ENCODE data around the gene PTPRD. TPM values are rescaled to one million over a fixed set of nuclear protein-coding genes. Genes with fewer than 3 reads are reported as not detected.

The PTPRD gene
- total and polyA plus RNA-seq, 2 donors from 2014 or later = 6.4 to 78.9 TPM

GRCh38 chr9:10259668-10260067 lies 353.1 kb downstream of the PTPRD start:
- TF ChIP-seq CTCF (IDR thresholded peaks at IDR 0.05; ENCODE audit: borderline replicate concordance, extremely low read depth, insufficient read depth) = no peak
- H3K9me3 ChIP-seq (ENCODE audit: control insufficient read depth in 2 of 3, insufficient read depth in 1 of 3, low read length in 3 of 3) = no peaks in the 10 kb centered on the region
- FAIRE-seq (no peak), DNase-seq (no peak)
- no peak overlapping the region for H3K27ac ChIP-seq (ENCODE audit: low read depth in 2 of 2, low read length in 2 of 2)
- no peaks in the 10 kb centered on the region for H3K27me3 ChIP-seq (ENCODE audit: control insufficient read depth, insufficient read depth, low read length)
- H3K36me3 ChIP-seq (ENCODE audit: control insufficient read depth in 2 of 3, insufficient read depth in 3 of 3, low read length in 3 of 3) = no peaks in the 10 kb centered on the region
- intact Hi-C loops (cut with DNase I) = no loop called here
- no peaks in the 10 kb centered on the region for H3K4me1 ChIP-seq (ENCODE audit: control insufficient read depth in 2 of 3, insufficient read depth in 2 of 3, low read depth in 1 of 3, low read length in 3 of 3)
- H3K9ac ChIP-seq (ENCODE audit: low read length in 3 of 3) = no peak overlapping the region
- H3K4me3 ChIP-seq (ENCODE audit: low read length in 3 of 3) = no peak overlapping the region

GRCh38 chr9:10255758-10256157 lies 357.0 kb downstream of the PTPRD start:
- Histone ChIP-seq H3K36me3 (ENCODE audit: control insufficient read depth in 2 of 3, insufficient read depth in 3 of 3, low read length in 3 of 3) (no peaks in the 10 kb centered on the region), H3K27me3 (ENCODE audit: control insufficient read depth, insufficient read depth, low read length) (no peaks in the 10 kb centered on the region), H3K27ac (ENCODE audit: low read depth in 2 of 2, low read length in 2 of 2) (no peak overlapping the region), H3K4me3 (ENCODE audit: low read length in 3 of 3) (no peak overlapping the region), H3K9me3 (ENCODE audit: control insufficient read depth in 2 of 3, insufficient read depth in 1 of 3, low read length in 3 of 3) (no peaks in the 10 kb centered on the region), H3K4me1 (ENCODE audit: control insufficient read depth in 2 of 3, insufficient read depth in 2 of 3, low read depth in 1 of 3, low read length in 3 of 3) (no peaks in the 10 kb centered on the region), H3K9ac (ENCODE audit: low read length in 3 of 3) (no peak overlapping the region)
- FAIRE-seq (no peak), DNase-seq (no peak)
- intact Hi-C loops (cut with DNase I) = no loop called here
- no peak for TF ChIP-seq CTCF (IDR thresholded peaks at IDR 0.05; ENCODE audit: borderline replicate concordance, extremely low read depth, insufficient read depth)

DNA sequence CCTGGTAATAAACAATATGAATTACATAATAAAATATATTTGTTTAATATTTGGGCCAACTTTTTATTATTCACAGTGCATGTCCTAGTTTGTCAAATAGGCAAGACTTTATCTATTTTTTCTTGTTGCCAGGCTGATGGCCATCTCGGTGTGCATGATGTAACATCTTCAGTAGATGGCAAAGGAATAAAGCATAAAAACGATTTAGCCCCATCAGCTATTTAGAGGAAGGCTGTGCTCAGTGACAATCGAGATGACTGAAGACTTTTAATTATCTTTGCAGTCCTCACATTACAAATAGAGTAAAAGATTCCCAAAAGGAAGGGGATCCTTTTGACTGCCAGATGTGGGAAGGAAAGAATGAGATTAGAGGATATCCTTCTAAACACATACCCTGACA lies 358.5 kb downstream of the PTPRD start:
- no peak overlapping the region for H3K27ac ChIP-seq (ENCODE audit: low read depth in 2 of 2, low read length in 2 of 2)
- no peaks in the 10 kb centered on the region for H3K36me3 ChIP-seq (ENCODE audit: control insufficient read depth in 2 of 3, insufficient read depth in 3 of 3, low read length in 3 of 3)
- TF ChIP-seq CTCF (IDR thresholded peaks at IDR 0.05; ENCODE audit: borderline replicate concordance, extremely low read depth, insufficient read depth) = no peak
- H3K27me3 ChIP-seq (ENCODE audit: control insufficient read depth, insufficient read depth, low read length) = no peaks in the 10 kb centered on the region
- intact Hi-C loops (cut with DNase I) = no loop called here
- no peak overlapping the region for H3K4me3 ChIP-seq (ENCODE audit: low read length in 3 of 3)
- H3K9ac ChIP-seq (ENCODE audit: low read length in 3 of 3) = no peak overlapping the region
- FAIRE-seq = no peak
- DNase-seq = no peak
- no peaks in the 10 kb centered on the region for H3K9me3 ChIP-seq (ENCODE audit: control insufficient read depth in 2 of 3, insufficient read depth in 1 of 3, low read length in 3 of 3)
- no peaks in the 10 kb centered on the region for H3K4me1 ChIP-seq (ENCODE audit: control insufficient read depth in 2 of 3, insufficient read depth in 2 of 3, low read depth in 1 of 3, low read length in 3 of 3)

DNA sequence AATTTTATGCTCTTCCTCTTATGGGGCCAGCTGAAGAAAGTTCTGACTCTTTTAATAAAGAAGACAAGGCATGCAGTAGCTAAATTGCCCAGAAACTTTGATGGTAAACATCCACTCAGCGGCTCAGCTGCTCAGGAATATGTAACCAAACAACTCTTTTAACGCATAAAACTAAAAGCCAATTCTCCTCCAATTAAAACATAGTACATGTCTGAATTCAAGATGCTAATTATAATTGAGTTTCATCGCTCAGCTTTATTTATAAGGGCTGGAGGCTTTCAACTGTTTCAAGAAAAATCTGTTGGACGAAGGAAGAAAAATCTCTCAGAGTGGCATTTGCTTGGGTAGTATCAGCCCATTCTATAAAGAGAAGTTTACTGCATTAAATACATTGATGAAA lies 359.5 kb downstream of the PTPRD start:
- FAIRE-seq = no peak

More for the DNA sequence above, 359.5 kb downstream of the PTPRD start:
- no peak for DNase-seq
- no peak for TF ChIP-seq CTCF (IDR thresholded peaks at IDR 0.05; ENCODE audit: borderline replicate concordance, extremely low read depth, insufficient read depth)
- H3K4me1 ChIP-seq (ENCODE audit: control insufficient read depth in 2 of 3, insufficient read depth in 2 of 3, low read depth in 1 of 3, low read length in 3 of 3) = no peaks in the 10 kb centered on the region
- no peak overlapping the region for H3K9ac ChIP-seq (ENCODE audit: low read length in 3 of 3)
- intact Hi-C loops (cut with DNase I) = no loop called here
- no peak overlapping the region for H3K27ac ChIP-seq (ENCODE audit: low read depth in 2 of 2, low read length in 2 of 2)
- no peaks in the 10 kb centered on the region for H3K27me3 ChIP-seq (ENCODE audit: control insufficient read depth, insufficient read depth, low read length)
- H3K36me3 ChIP-seq (ENCODE audit: control insufficient read depth in 2 of 3, insufficient read depth in 3 of 3, low read length in 3 of 3) = no peaks in the 10 kb centered on the region
- no peaks in the 10 kb centered on the region for H3K9me3 ChIP-seq (ENCODE audit: control insufficient read depth in 2 of 3, insufficient read depth in 1 of 3, low read length in 3 of 3)
- no peak overlapping the region for H3K4me3 ChIP-seq (ENCODE audit: low read length in 3 of 3)

Data from kidney (tissue), 14 donors.